SKM-1 (cell line): ENCODE results near the gene MRPL32.
"Not testable (repeated sequence)": the region's sequence is repeated elsewhere in the genome, so short reads cannot be mapped to it uniquely, and the experiment has no call there.

Experiments used
- DNase-seq: peaks from one replicate; lab custom pipeline; 2025; ENCODE audit not compliant: unreplicated experiment; lab: John Stamatoyannopoulos, UW

MRPL32 gene

GRCh38 chr7:42931834-42932651 is at the start of gene MRPL32, which contains the start of gene PSMA2:
MRPL32 (plus strand) TSS chr7:42932376; CDS start chr7:42932387, 11 bp downstream.
PSMA2 (minus strand) TSS chr7:42932174; CDS start chr7:42932158, 16 bp downstream.
- DNase-seq: peak; percentile 99

- no peak for DNase-seq
Observed at GRCh38 chr7:42883950-42884349, 48.2 kb upstream of the MRPL32 start.

- not testable (repeated sequence) for DNase-seq
Observed at GRCh38 chr7:42885183-42885582, 47.0 kb upstream of the MRPL32 start.

- peak; percentile 27 for DNase-seq
Observed at GRCh38 chr7:42886129-42886528, 46.0 kb upstream of the MRPL32 start.

GRCh38 chr7:42886893-42887505 is 45.2 kb upstream of the MRPL32 start:
- DNase-seq: peak; percentile 22

GRCh38 chr7:42893346-42894240 is 38.6 kb upstream of the MRPL32 start:
- DNase-seq: no peak

- DNase-seq: no peak
Observed at GRCh38 chr7:42900842-42901241, 31.3 kb upstream of the MRPL32 start.

- no peak for DNase-seq
Observed at GRCh38 chr7:42902331-42902730, 29.8 kb upstream of the MRPL32 start.

GRCh38 chr7:42906181-42906580 is 26.0 kb upstream of the MRPL32 start:
- DNase-seq: no peak

- no peak for DNase-seq
Observed at GRCh38 chr7:42907316-42907715, 24.9 kb upstream of the MRPL32 start.

GRCh38 chr7:42910306-42910705 is 21.9 kb upstream of the MRPL32 start:
- DNase-seq: no peak

GRCh38 chr7:42911454-42912447 is 20.4 kb upstream of the MRPL32 start, which contains the start of gene C7orf25:
C7orf25 (minus strand) TSS chr7:42912070; CDS start chr7:42910900, 1,170 bp downstream.
- peak; percentile 82 for DNase-seq

GRCh38 chr7:42913591-42913990 is 18.6 kb upstream of the MRPL32 start:
- DNase-seq: no peak

- no peak for DNase-seq
Observed at GRCh38 chr7:42914009-42914408, 18.2 kb upstream of the MRPL32 start.

GRCh38 chr7:42914421-42915045 is 17.6 kb upstream of the MRPL32 start:
- DNase-seq: no peak

GRCh38 chr7:42915356-42915755 is 16.8 kb upstream of the MRPL32 start:
- no peak for DNase-seq

GRCh38 chr7:42922017-42922753 is 10.0 kb upstream of the MRPL32 start:
- DNase-seq: no peak

GRCh38 chr7:42924223-42924838 is 7.8 kb upstream of the MRPL32 start:
- DNase-seq: no peak
